Psoas muscle (tissue), 8 donors: ENCODE results near the gene ADAMTSL3. TPM values are rescaled to one million over a fixed set of nuclear protein-coding genes. Genes with fewer than 3 reads are reported as not detected.

Experiments
- ATAC-seq, 4 donors: fragments of 200-7000 bp; cut with Tn5 transposase; one replicate each; pipeline ENCODE4 v1.9.1; 2020; ENCODE audit warnings: moderate library complexity in 3 of 4, mild to moderate bottlenecking in 2 of 4
- DNase-seq, 2 donors: peaks; one replicate each; pipeline ENCODE4 v3.0.0-alpha.2; 2020
- H3K27ac ChIP-seq: fragments of 200-600 bp; one replicate; pipeline ENCODE4 v1.8.0; 2022
- H3K27me3 ChIP-seq, 3 donors: fragments of 200-600 bp in 1 of 3; one replicate each; pipeline versions ENCODE4 v1.6.1 to v1.8.0; 2013 to 2022; ENCODE audit warnings: low read length in 2 of 3, mild to moderate bottlenecking in 2 of 3, moderate library complexity in 1 of 3; ENCODE audit not compliant: insufficient read depth in 3 of 3
- H3K36me3 ChIP-seq, 2 donors: fragments of 200-600 bp in 1 of 2; one replicate each; pipeline versions ENCODE4 v1.6.1 to v1.8.0; 2013 to 2022; ENCODE audit warnings: low read depth in 1 of 2, mild to moderate bottlenecking in 1 of 2, moderate library complexity in 1 of 2; ENCODE audit not compliant: insufficient read depth in 1 of 2
- H3K4me1 ChIP-seq: fragments of 200-600 bp; one replicate; pipeline ENCODE4 v1.8.0; 2022
- H3K4me3 ChIP-seq: fragments of 200-600 bp; one replicate; pipeline ENCODE4 v1.8.0; 2022; ENCODE audit warnings: mild to moderate bottlenecking
- H3K9me3 ChIP-seq: fragments of 200-600 bp; one replicate; pipeline ENCODE4 v1.8.0; 2022
- WGBS, 3 donors: extraction: QIAGEN DNeasy Blood & Tissue Kit; methylation state at CpG; one replicate each; pipeline versions ENCODE4 v1.1.6 to v1.1.7; 2013; 5-methylcytosine and 5-hydroxymethylcytosine counted together
- intact Hi-C, 2 donors: fragments of 100-400 bp; cut with DNase I; formaldehyde crosslinking; loops; one replicate each; pipeline versions ENCODE4 v1.11.0 to v1.14.2; 2022
- polyA plus RNA-seq, 3 donors: library from polyadenylated mRNA; stranded (reverse); fragments of 200-250 nt; gene quantifications; one replicate each; pipeline ENCODE4 v1.2.3, GENCODE V29; 2013
- total RNA-seq, 4 donors: library from RNA; stranded (reverse); fragmentation: NEBNext Ultra II Directional in 2 of 4; extraction: Animal tissue kit (Norgen Biotek cat#: 25700) in 2 of 4; gene quantifications; one replicate each; pipeline versions ENCODE4 v1.2.1 to v1.2.4, GENCODE V29; 2021 to 2023
- TF ChIP-seq, protein P1 (sequence below): fragments of 200-600 bp; IDR thresholded peaks from one replicate; pipeline ENCODE4 v1.8.0; 2022; ENCODE audit warnings: antibody characterized with exemption
- donor health status: healthy with polysubstance abuse.
- donor health status: DM: no; HTN: no; CAD: no; lungs with moderate emphysema.
- donor health status: Bipolar disorder and iron deficiency.
- donor health status: healthy.
- donor health status: DM: yes; HTN: yes; CAD: no.
- donor health status: DM: no; HTN: no; CAD: no.
- donor health status: DM: no; HTN: no; CAD: no.
- donor health status: DM: yes; HTN: yes; CAD: no.

ADAMTSL3 gene
- total and polyA plus RNA-seq, 7 donors, result 0.35 to 12.8 (median 2.1) TPM

DNA sequence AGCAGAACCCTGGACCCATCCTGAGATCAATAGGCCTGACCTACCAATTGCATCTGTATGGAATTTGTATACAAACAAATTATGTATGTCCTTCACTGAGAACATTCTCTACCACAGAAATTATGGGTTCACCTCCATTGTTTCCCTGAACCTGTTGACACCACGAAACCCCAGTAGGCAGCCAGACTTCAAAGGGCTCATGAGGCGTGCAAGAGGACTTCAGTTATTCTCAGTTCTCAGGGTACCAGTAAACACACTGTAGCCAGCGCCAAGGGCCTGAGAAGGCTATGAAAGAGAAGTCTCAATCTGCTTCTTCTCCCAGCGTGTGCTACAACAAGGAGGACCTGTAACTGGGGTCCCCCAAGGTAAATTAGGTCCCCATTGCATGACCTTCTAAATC lies 326.7 kb downstream of the ADAMTSL3 start:
- DNase-seq (no peak), ATAC-seq (no peak)
- Histone ChIP-seq H3K27me3 (peaks cover 0 to 2% (median 0%) of the 10 kb centered on the region in 3 donors), H3K4me1 (no peaks in the 10 kb centered on the region), H3K27ac (no peak overlapping the region), H3K4me3 (no peak overlapping the region), H3K9me3 (no peaks in the 10 kb centered on the region), H3K36me3 (no peaks in the 10 kb centered on the region)
- WGBS, 3 donors, result 96 to 99% (median 97%) methylated on average over 4 of the region's 4 CpGs
- intact Hi-C loops, result no loop called here
- TF ChIP-seq, protein P1, sequence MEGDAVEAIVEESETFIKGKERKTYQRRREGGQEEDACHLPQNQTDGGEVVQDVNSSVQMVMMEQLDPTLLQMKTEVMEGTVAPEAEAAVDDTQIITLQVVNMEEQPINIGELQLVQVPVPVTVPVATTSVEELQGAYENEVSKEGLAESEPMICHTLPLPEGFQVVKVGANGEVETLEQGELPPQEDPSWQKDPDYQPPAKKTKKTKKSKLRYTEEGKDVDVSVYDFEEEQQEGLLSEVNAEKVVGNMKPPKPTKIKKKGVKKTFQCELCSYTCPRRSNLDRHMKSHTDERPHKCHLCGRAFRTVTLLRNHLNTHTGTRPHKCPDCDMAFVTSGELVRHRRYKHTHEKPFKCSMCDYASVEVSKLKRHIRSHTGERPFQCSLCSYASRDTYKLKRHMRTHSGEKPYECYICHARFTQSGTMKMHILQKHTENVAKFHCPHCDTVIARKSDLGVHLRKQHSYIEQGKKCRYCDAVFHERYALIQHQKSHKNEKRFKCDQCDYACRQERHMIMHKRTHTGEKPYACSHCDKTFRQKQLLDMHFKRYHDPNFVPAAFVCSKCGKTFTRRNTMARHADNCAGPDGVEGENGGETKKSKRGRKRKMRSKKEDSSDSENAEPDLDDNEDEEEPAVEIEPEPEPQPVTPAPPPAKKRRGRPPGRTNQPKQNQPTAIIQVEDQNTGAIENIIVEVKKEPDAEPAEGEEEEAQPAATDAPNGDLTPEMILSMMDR, result no peak

DNA sequence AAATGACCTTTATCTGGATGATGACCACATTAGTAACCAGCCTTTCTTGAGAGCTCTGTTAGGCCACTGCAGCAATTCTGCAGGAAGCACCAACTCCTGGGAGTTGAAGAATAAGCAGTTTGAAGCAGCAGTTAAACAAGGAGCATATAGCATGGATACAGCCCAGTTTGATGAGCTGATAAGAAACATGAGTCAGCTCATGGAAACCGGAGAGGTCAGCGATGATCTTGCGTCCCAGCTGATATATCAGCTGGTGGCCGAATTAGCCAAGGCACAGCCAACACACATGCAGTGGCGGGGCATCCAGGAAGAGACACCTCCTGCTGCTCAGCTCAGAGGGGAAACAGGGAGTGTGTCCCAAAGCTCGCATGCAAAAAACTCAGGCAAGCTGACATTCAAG lies 328.8 kb downstream of the ADAMTSL3 start:
- no peaks in the 10 kb centered on the region for H3K36me3 ChIP-seq
- H3K27me3 ChIP-seq, result no peaks in the 10 kb centered on the region
- intact Hi-C loops, result no loop called here
- H3K9me3 ChIP-seq, result no peaks in the 10 kb centered on the region
- H3K4me1 ChIP-seq, result no peaks in the 10 kb centered on the region
- ATAC-seq (no peak), DNase-seq (no peak)
- 82 to 88% (median 85%) methylated on average over 6 of the region's 6 CpGs for WGBS, 3 donors
- no peak overlapping the region for H3K4me3 ChIP-seq
- TF ChIP-seq, protein P1, result no peak
- H3K27ac ChIP-seq, result no peak overlapping the region

DNA sequence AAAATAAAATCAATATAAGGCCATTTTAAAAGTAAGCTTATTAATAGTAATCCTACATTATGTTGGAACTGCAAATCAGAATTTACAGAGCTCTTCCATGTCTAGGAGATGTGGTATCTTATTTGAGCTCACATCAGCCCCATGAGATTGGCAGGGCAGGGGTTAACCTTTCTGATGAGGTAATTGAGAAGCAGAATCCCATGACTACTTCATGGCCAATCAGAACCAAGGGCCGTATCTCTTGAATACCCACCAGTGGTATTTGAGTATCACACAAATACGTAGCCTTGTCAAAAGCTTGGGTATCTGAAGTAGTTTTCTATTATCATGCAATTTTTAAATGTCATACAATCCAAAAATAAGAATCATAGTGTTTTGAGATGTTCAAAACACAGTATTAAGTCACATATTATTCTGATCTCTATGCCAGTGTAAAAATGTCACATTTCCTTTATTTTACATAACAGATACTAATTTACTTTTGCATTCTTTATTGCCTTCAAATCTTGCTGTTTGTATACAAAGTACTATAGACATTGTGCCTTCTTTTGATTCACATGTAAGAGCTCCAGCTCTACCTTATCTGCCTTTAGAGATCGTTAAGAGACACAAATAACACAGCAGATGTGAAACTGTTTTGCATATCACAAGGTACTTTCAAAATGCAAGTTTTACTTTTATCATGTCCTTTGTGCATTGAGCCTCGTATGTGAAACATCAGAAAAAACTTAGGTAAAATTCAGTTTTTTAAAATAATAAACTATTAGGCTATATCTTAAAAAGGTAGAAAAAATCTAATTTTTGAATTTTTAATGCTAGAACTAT lies 329.9 kb downstream of the ADAMTSL3 start:
- intact Hi-C loops, result no loop called here
- Histone ChIP-seq H3K27ac (no peak overlapping the region), H3K9me3 (no peaks in the 10 kb centered on the region), H3K27me3 (no peaks in the 10 kb centered on the region), H3K36me3 (peaks cover 0 to 5% of the 10 kb centered on the region in 2 donors), H3K4me3 (no peak overlapping the region), H3K4me1 (no peaks in the 10 kb centered on the region)
- WGBS, 3 donors, result 38 to 59% (median 41%) methylated on average over 4 of the region's 4 CpGs
- DNase-seq (no peak), ATAC-seq (no peak)
- TF ChIP-seq, protein P1, result no peak

DNA sequence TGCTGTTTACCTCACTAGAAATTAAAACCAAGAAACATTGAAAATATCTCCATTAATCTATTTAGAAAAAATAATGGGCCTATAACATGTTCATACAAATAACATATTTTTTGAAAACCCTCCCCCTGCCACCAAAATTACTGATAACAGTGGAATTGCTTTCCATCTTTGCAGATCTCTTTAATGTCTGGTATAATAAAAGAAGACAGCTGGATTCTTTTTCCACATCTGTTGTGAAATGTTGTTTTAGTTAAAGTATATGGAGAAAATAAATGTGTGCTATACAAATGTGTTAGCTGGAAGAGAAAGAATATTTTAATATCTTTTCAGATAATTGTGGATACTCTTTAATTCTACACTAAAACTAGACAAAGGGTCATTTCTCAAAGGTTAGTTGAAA lies 330.7 kb downstream of the ADAMTSL3 start:
- Histone ChIP-seq H3K36me3 (peaks cover 0 to 5% of the 10 kb centered on the region in 2 donors), H3K9me3 (no peaks in the 10 kb centered on the region), H3K4me1 (no peaks in the 10 kb centered on the region), H3K4me3 (no peak overlapping the region), H3K27me3 (no peaks in the 10 kb centered on the region), H3K27ac (no peak overlapping the region)
- DNase-seq, result no peak
- intact Hi-C loops, result no loop called here
- no peak for ATAC-seq
- TF ChIP-seq, protein P1, result no peak

DNA sequence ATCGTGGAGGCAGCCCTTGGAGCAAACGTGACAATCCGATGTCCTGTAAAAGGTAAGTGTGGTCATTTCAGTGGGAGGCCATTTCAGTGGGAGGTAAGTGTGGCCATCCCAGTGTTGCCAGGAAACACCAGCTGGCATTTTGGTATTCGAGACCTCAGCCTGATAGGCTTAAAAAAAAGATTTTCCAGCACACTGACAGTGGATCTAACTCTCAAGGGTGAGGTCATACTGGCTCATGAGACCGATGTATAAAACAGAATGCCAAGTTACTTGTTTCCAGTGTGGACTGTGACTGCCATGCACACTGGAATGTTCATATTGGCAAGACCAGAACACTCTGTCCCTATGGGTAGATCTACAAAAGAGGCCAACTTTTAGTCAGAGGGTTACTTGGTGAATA lies 337.2 kb downstream of the ADAMTSL3 start:
- ATAC-seq, result no peak
- H3K9me3 ChIP-seq, result no peaks in the 10 kb centered on the region
- WGBS, 3 donors, result 30 to 49% (median 37%) methylated on average over 5 of the region's 5 CpGs
- TF ChIP-seq, protein P1, result no peak
- H3K27me3 ChIP-seq, result no peaks in the 10 kb centered on the region
- intact Hi-C loops, result no loop called here
- H3K4me1 ChIP-seq, result no peaks in the 10 kb centered on the region
- no peak overlapping the region for H3K27ac ChIP-seq
- H3K4me3 ChIP-seq, result no peak overlapping the region
- no peak for DNase-seq
- H3K36me3 ChIP-seq, result peaks cover 0 to 5% of the 10 kb centered on the region in 2 donors
